ENCODE data around the gene ATOSB.
A peak's percentile ranks its signal among the peaks of the same experiment; 100 is the strongest.

ATOSB gene

GRCh38 chr9:35071814-35072460 lies 43.7 kb downstream of the ATOSB start:
- DNase-seq (ENCODE audit: insufficient read length, low spot score) (peak; percentile 51), FAIRE-seq (no peak)
- peak; percentile 34 for TF ChIP-seq CTCF (IDR thresholded peaks at IDR 0.05; ENCODE audit: insufficient read depth, missing control alignments)

GRCh38 chr9:35070823-35071813 lies 44.5 kb downstream of the ATOSB start:
- FAIRE-seq = no peak
- no peak for TF ChIP-seq CTCF (IDR thresholded peaks at IDR 0.05; ENCODE audit: insufficient read depth, missing control alignments)

GRCh38 chr9:35069020-35069419 lies 46.6 kb downstream of the ATOSB start:
- no peak for DNase-seq (ENCODE audit: insufficient read length, low spot score)
- FAIRE-seq = no peak
- TF ChIP-seq CTCF (IDR thresholded peaks at IDR 0.05; ENCODE audit: insufficient read depth, missing control alignments) = no peak

More at GRCh38 chr9:35070823-35071813, 44.5 kb downstream of the ATOSB start:
- no peak for DNase-seq (ENCODE audit: insufficient read length, low spot score)

- TF ChIP-seq CTCF (IDR thresholded peaks at IDR 0.05; ENCODE audit: insufficient read depth, missing control alignments) = no peak
- FAIRE-seq (no peak), DNase-seq (ENCODE audit: insufficient read length, low spot score) (no peak)
These were observed 48.6 kb downstream of the ATOSB start for GRCh38 chr9:35067056-35067455.

- DNase-seq (ENCODE audit: insufficient read length, low spot score) (no peak), FAIRE-seq (no peak)
- no peak for TF ChIP-seq CTCF (IDR thresholded peaks at IDR 0.05; ENCODE audit: insufficient read depth, missing control alignments)
These were observed 55.0 kb downstream of the ATOSB start for GRCh38 chr9:35060548-35061207.

- TF ChIP-seq CTCF (IDR thresholded peaks at IDR 0.05; ENCODE audit: insufficient read depth, missing control alignments) = no peak
- FAIRE-seq (no peak), DNase-seq (ENCODE audit: insufficient read length, low spot score) (no peak)
These were observed 56.2 kb downstream of the ATOSB start for GRCh38 chr9:35059438-35059837.
